Diencephalon (tissue), 1 donor: ENCODE data around the gene DEPDC1. TPM values are rescaled to one million over a fixed set of nuclear protein-coding genes. Genes with fewer than 3 reads are reported as not detected.

Experiments used
- small RNA-seq: library from RNA; depleted of rRNA; stranded (forward); fragments of <200 nt; gene quantifications from one replicate; pipeline ENCODE3, GENCODE V24; 2014
- total RNA-seq: library from RNA; depleted of rRNA; stranded (reverse); fragments of >200 nt; gene quantifications from one replicate; pipeline ENCODE4 v1.2.3, GENCODE V29; 2014

The DEPDC1 gene
- total RNA-seq = 5.1 TPM

GRCh38 chr1:68496680-68497357 lies at the start of gene DEPDC1:
TSS of gene DEPDC1 (minus strand) at chr1:68497082. CDS start at chr1:68496999, 83 bp downstream.

GRCh38 chr1:68449901-68450300 lies 47.0 kb downstream of the DEPDC1 start, which contains the start of gene RPE65:
TSS of gene RPE65 (minus strand) at chr1:68449954. CDS start at chr1:68449905, 49 bp downstream.

Small RNA genes within 50 kb of the gene (small RNA-seq; reads per million reads assigned to genes)
- gene TXNP2 = not detected

Other genes starting within 250 kb of the DEPDC1 start
- 2.1 TPM for gene RPE65, start 47.1 kb downstream of the DEPDC1 start, total RNA-seq